GM12878 (cell line): ENCODE data around the gene RAB26. TPM values are rescaled to one million over a fixed set of nuclear protein-coding genes. Genes with fewer than 3 reads are reported as not detected.
A peak's percentile ranks its signal among the peaks of the same experiment; 100 is the strongest.

Source experiments
- ATAC-seq: fragments of 200-7000 bp; cut with Tn5 transposase; 3 replicates; pipeline ENCODE4 v1.9.1; 2020; ENCODE audit warnings: mild to moderate bottlenecking, moderate library complexity
- BruUV-seq: library from RNA; stranded (reverse); fragments of 400-500 nt; replicated peaks from 2 replicates; lab custom pipeline; 2021; lab: Mats Ljungman, UMichigan
- CTCF ChIA-PET: fragments of 300-600 bp; sonication (Branson Sonifier 250); formaldehyde crosslinking; extraction: SDS; loops from one replicate; lab custom pipeline; 2021; ENCODE audit warnings: inconsistent platforms; lab: Yijun Ruan, JAX
- POLR2A ChIA-PET: fragments of 350-600 bp; formaldehyde crosslinking; extraction: SDS; loops from one replicate; lab custom pipeline; 2021; ENCODE audit warnings: inconsistent platforms; lab: Charles Lee
- RAD21 ChIA-PET: fragments of 300-600 bp; sonication (Branson Sonifier 250); formaldehyde crosslinking; loops from one replicate; lab custom pipeline; 2023; ENCODE audit warnings: antibody characterized with exemption; ENCODE audit not compliant: unreplicated experiment; lab: Charles Lee
- SMC1A ChIA-PET: fragments of 300-600 bp; sonication (Branson Sonifier 250); formaldehyde crosslinking; loops from one replicate; lab custom pipeline; 2023; ENCODE audit not compliant: unreplicated experiment, uncharacterized antibody; lab: Charles Lee
- DNase-seq: peaks from one replicate; pipeline ENCODE4 v3.0.0-alpha.2; 2011; ENCODE audit warnings: low read depth, low spot score
- FAIRE-seq: peaks from 3 replicates; lab custom pipeline; 2011; peaks lifted over from hg19 to GRCh38; lab: Jason Lieb, UNC
- H2AFZ ChIP-seq: 2 replicates; pipeline ENCODE4 v1.6.0; 2011; ENCODE audit warnings: low read depth, low read length, control low read depth; ENCODE audit not compliant: control insufficient read depth
- H3K27ac ChIP-seq: 2 replicates; pipeline ENCODE4 v1.5.1; 2011; ENCODE audit warnings: control low read depth; ENCODE audit not compliant: control insufficient read depth, insufficient read depth
- H3K27me3 ChIP-seq, 2 experiments: replicated peaks in 1 of 2; 2 replicates each; pipeline versions ENCODE4 v1.6.0 to v1.6.1; 2011; ENCODE audit warnings: low read length in 1 of 2; ENCODE audit not compliant: control insufficient read depth in 2 of 2, insufficient read depth in 2 of 2
- H3K36me3 ChIP-seq, 2 experiments: 2 replicates each; pipeline ENCODE4 v1.5.1; 2011; ENCODE audit warnings: low read length in 1 of 2; ENCODE audit not compliant: control insufficient read depth in 2 of 2, insufficient read depth in 2 of 2
- H3K4me1 ChIP-seq: 2 replicates; pipeline ENCODE4 v1.6.1; 2011; ENCODE audit warnings: mild to moderate bottlenecking, low read length, moderate library complexity, mixed read lengths; ENCODE audit not compliant: control insufficient read depth, insufficient read depth
- H3K4me2 ChIP-seq: 2 replicates; pipeline ENCODE4 v1.6.0; 2011; ENCODE audit warnings: control low read depth; ENCODE audit not compliant: control insufficient read depth, insufficient read depth
- H3K4me3 ChIP-seq: fragments of 200-600 bp; sonication (generic); 2 replicates; pipeline ENCODE4 v1.5.1; 2016
- H3K79me2 ChIP-seq: 2 replicates; pipeline ENCODE4 v1.6.0; 2011; ENCODE audit warnings: low read length; ENCODE audit not compliant: control insufficient read depth, insufficient read depth
- H3K9ac ChIP-seq: 2 replicates; pipeline ENCODE4 v1.8.0; 2011; ENCODE audit warnings: low read length, control low read depth, mixed read lengths; ENCODE audit not compliant: control insufficient read depth, insufficient read depth
- H3K9me3 ChIP-seq: replicated peaks from 3 replicates; pipeline ENCODE4 v1.5.1; 2011; ENCODE audit warnings: mild to moderate bottlenecking, low read length; ENCODE audit not compliant: control insufficient read depth, insufficient read depth
- H4K20me1 ChIP-seq: 2 replicates; pipeline ENCODE4 v1.6.0; 2011; ENCODE audit not compliant: control insufficient read depth, insufficient read depth
- BACH1 ChIP-seq: fragments of 450-650 bp; IDR thresholded peaks from 2 replicates; pipeline ENCODE4 v1.6.1; 2017; ENCODE audit warnings: mild to moderate bottlenecking, borderline replicate concordance
- BMI1 ChIP-seq: fragments of 450-650 bp; IDR thresholded peaks from 2 replicates; pipeline ENCODE4 v1.6.1; 2016; ENCODE audit warnings: mild to moderate bottlenecking, moderate library complexity, borderline replicate concordance
- CBX3 ChIP-seq: fragments of 200-600 bp; sonication (generic); IDR thresholded peaks from 2 replicates; pipeline ENCODE4 v1.6.1; 2016; ENCODE audit warnings: low read depth, borderline replicate concordance
- ETV6 ChIP-seq, 2 experiments: fragments of 450-650 bp in 1 of 2; IDR thresholded peaks in 1 of 2; conservative IDR thresholded peaks in 1 of 2; 2 replicates each; pipeline ENCODE4 v1.6.1; 2014; ENCODE audit warnings: antibody characterized with exemption in 1 of 2, borderline replicate concordance in 1 of 2, low read depth in 1 of 2, mild to moderate bottlenecking in 1 of 2, moderate library complexity in 1 of 2
- HDAC6 ChIP-seq: fragments of 200-600 bp; sonication (generic); IDR thresholded peaks from one replicate; pipeline ENCODE4 v1.8.0; 2017; ENCODE audit warnings: antibody characterized with exemption; ENCODE audit not compliant: unreplicated experiment
- PAX5 ChIP-seq: IDR thresholded peaks from 2 replicates; pipeline ENCODE4 v1.6.1; 2011; ENCODE audit warnings: low read depth, low read length, borderline replicate concordance
- POLR2AphosphoS5 ChIP-seq: IDR thresholded peaks from 2 replicates; pipeline ENCODE4 v1.6.1; 2011; ENCODE audit warnings: mild to moderate bottlenecking, low read length, inconsistent platforms
- SMAD5 ChIP-seq: IDR thresholded peaks from 2 replicates; pipeline ENCODE4 v1.6.1; 2016; ENCODE audit warnings: antibody characterized with exemption, low read depth
- SREBF1 ChIP-seq: IDR thresholded peaks from 2 replicates; pipeline ENCODE4 v1.6.1; 2012; ENCODE audit warnings: mild to moderate bottlenecking, low read length
- WGBS: methylation state at CpG from one replicate; pipeline ENCODE4 v1.1.6; 2016; ENCODE audit warnings: low lambda C conversion rate; ENCODE audit not compliant: insufficient replicate concordance, insufficient coverage; ENCODE audit errors: missing lambda C conversion rate; 5-methylcytosine and 5-hydroxymethylcytosine counted together
- in situ Hi-C: fragments of 300-500 bp; cut with MboI; formaldehyde crosslinking; loops from 9 replicates; pipeline ENCODE4 v1.14.3; 2018; ENCODE audit warnings: mixed read lengths
- intact Hi-C: fragments of 100-400 bp; cut with micrococcal nuclease; formaldehyde crosslinking; loops from one replicate; pipeline ENCODE4 v1.14.2; 2022; ENCODE audit not compliant: unreplicated experiment
- polyA plus RNA-seq, 11 experiments: library from polyadenylated mRNA; depleted of rRNA in 4 of 11; unstranded in 6 of 11; stranded (reverse) in 5 of 11; fragments of >200 nt; fragmentation: Nextera tagmentation in 4 of 11; fragmentation: Illumina TruSeq in 1 of 11; extraction: Ambion mirVana in 4 of 11; extraction: Trizol in 1 of 11; gene quantifications; 1 replicate in 1 of 11; 2 replicates in 10 of 11; pipeline versions ENCODE4 v1.2.1 to v1.2.3, GENCODE V29; 2011 to 2016; ENCODE audit warnings: inconsistent platforms in 2 of 11, missing spikeins in 2 of 11, low read depth in 1 of 11
- total RNA-seq, 4 experiments: library from RNA; depleted of rRNA in 3 of 4; stranded (reverse); fragments of >200 nt in 3 of 4; fragmentation: Illumina TruSeq in 1 of 4; extraction: Trizol in 1 of 4; gene quantifications; 2 replicates each; pipeline versions ENCODE4 v1.2.1 to v1.2.3, GENCODE V29; 2013 to 2021
- TF ChIP-seq, protein P1 (sequence below): fragments of 450-650 bp; IDR thresholded peaks from 2 replicates; pipeline ENCODE4 v1.6.1; 2017; ENCODE audit warnings: borderline replicate concordance

The RAB26 gene
- total and polyA plus RNA-seq, 10 of the 15 experiments (the other 5 are each of a cell fraction or from before 2014, with no cell fraction given): 0.13 to 4.5 (median 0.33) TPM; not detected in 1

DNA sequence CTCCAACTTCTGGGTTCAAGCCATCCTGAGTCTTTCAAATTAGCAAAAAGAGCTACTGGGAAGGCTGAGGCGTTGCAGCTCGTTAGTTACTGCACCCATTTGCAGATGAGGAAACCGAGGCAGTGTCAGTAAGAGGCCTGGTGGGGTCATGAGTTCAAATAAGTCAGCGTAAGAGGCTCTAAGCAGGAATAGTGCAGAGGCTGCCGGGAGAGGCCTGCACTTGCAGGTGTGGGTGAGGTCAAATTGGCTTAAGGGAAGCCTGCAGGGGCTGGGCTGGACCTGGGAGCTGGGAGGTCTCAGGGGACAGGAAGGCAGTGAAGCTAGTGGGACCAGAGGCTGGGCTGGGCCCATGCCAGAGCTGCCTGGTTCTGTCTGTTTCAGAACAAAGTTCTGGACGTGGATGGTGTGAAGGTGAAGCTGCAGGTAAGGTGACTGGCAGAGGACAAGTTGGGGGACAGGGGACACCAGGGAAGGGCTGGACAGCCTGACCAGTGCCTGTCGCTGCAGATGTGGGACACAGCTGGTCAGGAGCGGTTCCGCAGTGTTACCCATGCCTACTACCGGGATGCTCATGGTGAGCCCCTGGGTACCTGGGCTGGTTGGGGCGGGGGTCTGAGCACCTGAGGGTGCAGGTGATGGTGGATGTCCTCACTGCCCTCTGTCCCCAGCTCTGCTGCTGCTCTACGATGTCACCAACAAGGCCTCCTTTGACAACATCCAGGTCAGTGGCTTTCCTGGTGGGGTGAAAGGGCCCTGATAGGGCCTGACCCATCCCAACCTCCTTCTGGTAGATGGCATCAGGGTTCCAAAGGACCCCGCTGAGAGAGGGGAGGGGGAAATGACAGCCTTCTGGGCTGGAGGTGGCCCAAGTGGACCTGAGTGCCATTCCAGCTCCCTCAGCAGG lies 3.0 kb downstream of the RAB26 start:
- peak; percentile 48 for TF ChIP-seq HDAC6
- TF ChIP-seq ETV6 (conservative IDR thresholded peaks at IDR 0.05 in 1 of 2, IDR thresholded peaks at IDR 0.05 in 1 of 2; ENCODE audit: borderline replicate concordance in 1 of 2, low read depth in 1 of 2): no peak
- TF ChIP-seq, protein P1, sequence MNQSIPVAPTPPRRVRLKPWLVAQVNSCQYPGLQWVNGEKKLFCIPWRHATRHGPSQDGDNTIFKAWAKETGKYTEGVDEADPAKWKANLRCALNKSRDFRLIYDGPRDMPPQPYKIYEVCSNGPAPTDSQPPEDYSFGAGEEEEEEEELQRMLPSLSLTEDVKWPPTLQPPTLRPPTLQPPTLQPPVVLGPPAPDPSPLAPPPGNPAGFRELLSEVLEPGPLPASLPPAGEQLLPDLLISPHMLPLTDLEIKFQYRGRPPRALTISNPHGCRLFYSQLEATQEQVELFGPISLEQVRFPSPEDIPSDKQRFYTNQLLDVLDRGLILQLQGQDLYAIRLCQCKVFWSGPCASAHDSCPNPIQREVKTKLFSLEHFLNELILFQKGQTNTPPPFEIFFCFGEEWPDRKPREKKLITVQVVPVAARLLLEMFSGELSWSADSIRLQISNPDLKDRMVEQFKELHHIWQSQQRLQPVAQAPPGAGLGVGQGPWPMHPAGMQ: no peak
- TF ChIP-seq POLR2AphosphoS5: peak; percentile 32; the same call in 1 of the 2 replicates
- TF ChIP-seq SMAD5: 0 out of 2 replicates have a peak, but pooled peaks have one; percentile 13
- TF ChIP-seq BMI1: no peak
- no peak for TF ChIP-seq BACH1
- no peak for TF ChIP-seq SREBF1
- no peak for TF ChIP-seq CBX3
- no peak for TF ChIP-seq PAX5
- intact Hi-C loops (loop anchor here (5.0 kb wide), 1 partner anchor 144 kb away; the partner anchor contains the start of gene ZNF598), in situ Hi-C loops (no loop called here)
- Histone ChIP-seq H4K20me1 (peaks cover 9% of the 10 kb centered on the region; the same call in 1 of the 2 replicates), H2AFZ (no peak overlapping the region), H3K27me3 (no peaks in the 10 kb centered on the region), H3K9ac (peak overlapping the region; percentile 100), H3K36me3 (peaks cover 0 to 20% of the 10 kb centered on the region in 2 experiments; a peak in 2 of 4 replicates), H3K4me2 (peak overlapping the region; percentile 75), H3K4me3 (peak overlapping the region; percentile 98; the same call in 1 of the 2 replicates), H3K9me3 (no peaks in the 10 kb centered on the region), H3K4me1 (peaks cover 37% of the 10 kb centered on the region), H3K79me2 (peaks cover 37% of the 10 kb centered on the region), H3K27ac (peak overlapping the region; percentile 13; the same call in 1 of the 2 replicates)
- SMC1A ChIA-PET: interaction anchor here (0.9 to 1.4 kb wide), 3 partner anchors 11 to 135 kb away, joined by 3 to 5 read pairs (median 3); no protein-coding TSS in a partner anchor
- POLR2A ChIA-PET: interaction anchor here (0.6 kb wide), 1 partner anchor 1950 kb away, joined by 3 read pairs; no protein-coding TSS in a partner anchor
- no TSS peak for BruUV-seq
- CTCF ChIA-PET: interaction anchor here (0.6 to 2.0 kb wide), 8 partner anchors 11 to 156 kb away, joined by 3 to 18 read pairs (median 3); partner anchors contain the start of gene PKD1
- FAIRE-seq (no peak), DNase-seq (no peak), ATAC-seq (no peak)
- RAD21 ChIA-PET: interaction anchor here (1.2 to 1.9 kb wide), 3 partner anchors 10 to 30 kb away, joined by 3 to 16 read pairs (median 10); no protein-coding TSS in a partner anchor
- WGBS: 31% methylated on average over 13 of the region's 13 CpGs
